Measurements from ENCODE around the gene MXD3.
"Not testable (repeated sequence)": the region's sequence is repeated elsewhere in the genome, so short reads cannot be mapped to it uniquely, and the experiment has no call there.

MXD3 gene

GRCh38 chr5:177260961-177261360 lies 50.7 kb downstream of the MXD3 start:
- DNase-seq = no peak

- DNase-seq = not testable (repeated sequence)
These were observed 53.0 kb downstream of the MXD3 start for GRCh38 chr5:177258711-177259110.
